HCT116 (cell line): ENCODE measurements around the gene TBL1X. TPM values are rescaled to one million over a fixed set of nuclear protein-coding genes. Genes with fewer than 3 reads are reported as not detected.

Experiments used
- ATAC-seq: fragments of 200-7000 bp; cut with Tn5 transposase; 2 replicates; pipeline ENCODE4 v1.9.1; 2020; ENCODE audit warnings: mild to moderate bottlenecking, moderate library complexity
- BruUV-seq: library from RNA; stranded (reverse); fragments of 400-500 nt; replicated peaks from 2 replicates; lab custom pipeline; 2021; lab: Mats Ljungman, UMichigan
- CTCF ChIA-PET: fragments of 300-600 bp; sonication (Branson Sonifier 250); formaldehyde crosslinking; loops from one replicate; lab custom pipeline; 2021; ENCODE audit warnings: antibody characterized with exemption; lab: Charles Lee
- POLR2A ChIA-PET: fragments of 300-600, 350-600 bp; sonication (Branson Sonifier 250); formaldehyde crosslinking; loops from one replicate; lab custom pipeline; 2021; ENCODE audit warnings: antibody characterized with exemption; lab: Charles Lee
- RAD21 ChIA-PET, 2 experiments: fragments of 300-600 bp; sonication (Branson Sonifier 250); formaldehyde crosslinking; loops; one replicate each; lab custom pipeline; 2023; ENCODE audit warnings: low total read pairs in 2 of 2; ENCODE audit not compliant: uncharacterized antibody in 2 of 2, unreplicated experiment in 2 of 2, low non-redundant PET in 1 of 2; lab: Charles Lee
- DNase-seq: peaks from one replicate; pipeline ENCODE4 v3.0.0-alpha.2; 2010; ENCODE audit warnings: low read depth, low spot score
- H2AFZ ChIP-seq: fragments of 200-600 bp; shearing (Covaris generic), sonication (generic); 2 replicates; pipeline ENCODE4 v1.6.1; 2017; ENCODE audit warnings: low read depth, mixed run types, mixed read lengths, antibody characterized with exemption, low read length; ENCODE audit not compliant: poor library complexity, severe bottlenecking
- H3K27ac ChIP-seq: 2 replicates; pipeline ENCODE4 v1.5.1; 2012; ENCODE audit warnings: low read depth, low read length
- H3K27me3 ChIP-seq: fragments of 200-600 bp; sonication (generic); 2 replicates; pipeline ENCODE4 v1.6.1; 2016; ENCODE audit warnings: mixed run types, low read length, mixed read lengths; ENCODE audit not compliant: insufficient read depth
- H3K36me3 ChIP-seq, 2 experiments: fragments of 200-500 bp in 1 of 2; fragments of 200-600 bp in 1 of 2; sonication (Bioruptor generic) in 1 of 2; sonication (generic) in 1 of 2; 2 replicates each; pipeline versions ENCODE4 v1.5.1 to v1.6.1; 2014 to 2016; ENCODE audit warnings: low read length in 2 of 2, inconsistent platforms in 1 of 2, mixed read lengths in 1 of 2, mixed run types in 1 of 2; ENCODE audit not compliant: insufficient read depth in 2 of 2, control insufficient read depth in 1 of 2
- H3K4me1 ChIP-seq, 2 experiments: fragments of 200-600 bp in 1 of 2; sonication (generic) in 1 of 2; 2 replicates each; pipeline versions ENCODE4 v1.5.1 to v1.6.1; 2012 to 2017; ENCODE audit warnings: low read length in 2 of 2, inconsistent platforms in 1 of 2, mild to moderate bottlenecking in 1 of 2, mixed read lengths in 1 of 2, mixed run types in 1 of 2, moderate library complexity in 1 of 2; ENCODE audit not compliant: insufficient read depth in 2 of 2, control insufficient read depth in 1 of 2
- H3K4me2 ChIP-seq: fragments of 200-600 bp; sonication (generic); 2 replicates; pipeline ENCODE4 v1.6.1; 2017; ENCODE audit warnings: mixed run types, low read length, mixed read lengths
- H3K4me3 ChIP-seq, 2 experiments: fragments of 200-600 bp in 1 of 2; sonication (generic) in 1 of 2; replicated peaks in 1 of 2; 2 replicates each; pipeline ENCODE4 v1.5.1; 2011 to 2016; ENCODE audit warnings: low read length in 2 of 2, control low read depth in 1 of 2, low read depth in 1 of 2, mild to moderate bottlenecking in 1 of 2, mixed read lengths in 1 of 2, mixed run types in 1 of 2
- H3K79me2 ChIP-seq: fragments of 200-600 bp; sonication (generic); 2 replicates; pipeline ENCODE4 v1.6.1; 2017; ENCODE audit warnings: mild to moderate bottlenecking, mixed run types, low read length, moderate library complexity, mixed read lengths; ENCODE audit not compliant: insufficient read depth
- H3K9ac ChIP-seq: fragments of 200-600 bp; sonication (generic); 2 replicates; pipeline ENCODE4 v1.6.1; 2016; ENCODE audit warnings: low read length, mixed read lengths
- H3K9me2 ChIP-seq: fragments of 200-600 bp; sonication (generic), shearing (Covaris generic); 2 replicates; pipeline ENCODE4 v1.6.1; 2017; ENCODE audit warnings: mixed run types, mild to moderate bottlenecking, moderate library complexity; ENCODE audit not compliant: insufficient read depth
- H3K9me3 ChIP-seq, 2 experiments: fragments of 200-500 bp in 1 of 2; fragments of 200-600 bp in 1 of 2; sonication (Bioruptor generic) in 1 of 2; sonication (generic) in 1 of 2; 2 replicates each; pipeline ENCODE4 v1.6.1; 2014 to 2017; ENCODE audit warnings: low read length in 2 of 2, mixed read lengths in 2 of 2, inconsistent platforms in 1 of 2, low read depth in 1 of 2, mild to moderate bottlenecking in 1 of 2, mixed run types in 1 of 2, moderate library complexity in 1 of 2; ENCODE audit not compliant: control insufficient read depth in 1 of 2, insufficient read depth in 1 of 2
- H4K20me1 ChIP-seq: fragments of 200-600 bp; sonication (generic), shearing (Covaris generic); 2 replicates; pipeline ENCODE4 v1.6.1; 2017; ENCODE audit warnings: mixed run types, mild to moderate bottlenecking, moderate library complexity; ENCODE audit not compliant: insufficient read depth
- ELF1 ChIP-seq: IDR thresholded peaks from 2 replicates; pipeline ENCODE4 v1.6.1; 2012; ENCODE audit warnings: low read depth, borderline replicate concordance
- EZH2phosphoT487 ChIP-seq: fragments of 200-600 bp; IDR thresholded peaks from 2 replicates; pipeline ENCODE4 v1.6.1; 2018; ENCODE audit warnings: antibody characterized with exemption, borderline replicate concordance
- FOSL1 ChIP-seq: IDR thresholded peaks from 2 replicates; pipeline ENCODE4 v1.6.1; 2012; ENCODE audit warnings: low read depth
- JUND ChIP-seq: IDR thresholded peaks from 2 replicates; pipeline ENCODE4 v1.6.1; 2012
- REST ChIP-seq: IDR thresholded peaks from 2 replicates; pipeline ENCODE4 v1.6.1; 2012; ENCODE audit warnings: low read depth
- SIN3A ChIP-seq: IDR thresholded peaks from 2 replicates; pipeline ENCODE4 v1.6.1; 2012; ENCODE audit warnings: low read depth
- SP1 ChIP-seq: IDR thresholded peaks from 2 replicates; pipeline ENCODE4 v1.6.1; 2012; ENCODE audit warnings: low read depth
- TCF7L2 ChIP-seq: IDR thresholded peaks from 2 replicates; pipeline ENCODE4 v1.7.0; 2011; ENCODE audit warnings: borderline replicate concordance, inconsistent platforms; ENCODE audit not compliant: insufficient read depth, insufficient read length; ENCODE audit errors: extremely low read depth
- intact Hi-C: fragments of 100-400 bp; cut with micrococcal nuclease; formaldehyde crosslinking; loops from 2 replicates; pipeline ENCODE4 v1.10.0; 2022
- total RNA-seq: library from RNA; stranded (reverse); gene quantifications from one replicate; pipeline ENCODE4 v1.2.1, GENCODE V29; 2021; ENCODE audit not compliant: unreplicated experiment
- TF ChIP-seq, protein P1 (sequence below): IDR thresholded peaks from 2 replicates; pipeline ENCODE4 v1.6.1; 2012
- TF ChIP-seq, protein P2 (sequence below), 3 experiments: fragments of 200-600 bp in 1 of 3; sonication (generic) in 1 of 3; IDR thresholded peaks in 2 of 3; conservative IDR thresholded peaks in 1 of 3; 2 replicates each; pipeline ENCODE4 v1.5.1; 2012 to 2017; ENCODE audit warnings: low read depth in 2 of 3, low read length in 2 of 3, antibody characterized with exemption in 1 of 3, borderline replicate concordance in 1 of 3, control low read depth in 1 of 3, mild to moderate bottlenecking in 1 of 3, mixed read lengths in 1 of 3, mixed run types in 1 of 3, moderate library complexity in 1 of 3; ENCODE audit not compliant: insufficient read depth in 1 of 3

The TBL1X gene
- total RNA-seq, 1 experiment from 2014 or later, result 37.8 TPM

- Histone ChIP-seq H3K79me2 (no peaks in the 10 kb centered on the region), H3K9ac (no peak overlapping the region), H3K9me3 (no peaks in the 10 kb centered on the region), H3K36me3 (peaks cover 0 to 2% of the 10 kb centered on the region in 2 experiments; a peak in 1 of 4 replicates), H3K4me1 (no peaks in the 10 kb centered on the region), H2AFZ (no peak overlapping the region), H3K9me2 (no peaks in the 10 kb centered on the region), H3K4me3 (no peak overlapping the region), H3K27me3 (no peaks in the 10 kb centered on the region), H3K4me2 (no peak overlapping the region), H3K27ac (no peak overlapping the region), H4K20me1 (no peaks in the 10 kb centered on the region)
- DNase-seq, result no peak
- POLR2A ChIA-PET, result no interaction called here
- TF ChIP-seq JUND (no peak), REST (no peak), EZH2phosphoT487 (no peak), SP1 (no peak), ELF1 (no peak), SIN3A (no peak), FOSL1 (no peak), TCF7L2 (no peak)
- TF ChIP-seq, protein P1, sequence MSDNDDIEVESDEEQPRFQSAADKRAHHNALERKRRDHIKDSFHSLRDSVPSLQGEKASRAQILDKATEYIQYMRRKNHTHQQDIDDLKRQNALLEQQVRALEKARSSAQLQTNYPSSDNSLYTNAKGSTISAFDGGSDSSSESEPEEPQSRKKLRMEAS, result no peak
- TF ChIP-seq, protein P2, sequence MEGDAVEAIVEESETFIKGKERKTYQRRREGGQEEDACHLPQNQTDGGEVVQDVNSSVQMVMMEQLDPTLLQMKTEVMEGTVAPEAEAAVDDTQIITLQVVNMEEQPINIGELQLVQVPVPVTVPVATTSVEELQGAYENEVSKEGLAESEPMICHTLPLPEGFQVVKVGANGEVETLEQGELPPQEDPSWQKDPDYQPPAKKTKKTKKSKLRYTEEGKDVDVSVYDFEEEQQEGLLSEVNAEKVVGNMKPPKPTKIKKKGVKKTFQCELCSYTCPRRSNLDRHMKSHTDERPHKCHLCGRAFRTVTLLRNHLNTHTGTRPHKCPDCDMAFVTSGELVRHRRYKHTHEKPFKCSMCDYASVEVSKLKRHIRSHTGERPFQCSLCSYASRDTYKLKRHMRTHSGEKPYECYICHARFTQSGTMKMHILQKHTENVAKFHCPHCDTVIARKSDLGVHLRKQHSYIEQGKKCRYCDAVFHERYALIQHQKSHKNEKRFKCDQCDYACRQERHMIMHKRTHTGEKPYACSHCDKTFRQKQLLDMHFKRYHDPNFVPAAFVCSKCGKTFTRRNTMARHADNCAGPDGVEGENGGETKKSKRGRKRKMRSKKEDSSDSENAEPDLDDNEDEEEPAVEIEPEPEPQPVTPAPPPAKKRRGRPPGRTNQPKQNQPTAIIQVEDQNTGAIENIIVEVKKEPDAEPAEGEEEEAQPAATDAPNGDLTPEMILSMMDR (IDR thresholded peaks at IDR 0.05 in 2 of 3, conservative IDR thresholded peaks at IDR 0.05 in 1 of 3; ENCODE audit: borderline replicate concordance in 1 of 3, insufficient read depth in 1 of 3, low read depth in 2 of 3, low read length in 2 of 3), result no peak
- RAD21 ChIA-PET, result no interaction called here
- CTCF ChIA-PET, result no interaction called here
- no peak for ATAC-seq
- BruUV-seq, result no TSS peak
- intact Hi-C loops, result no loop called here
Observed at GRCh38 chrX:9710332-9710731, 245.5 kb downstream of the TBL1X start.
